ENCODE data around the gene SYT7. TPM values are rescaled to one million over a fixed set of nuclear protein-coding genes. Genes with fewer than 3 reads are reported as not detected.

The SYT7 gene
- total and polyA plus RNA-seq, 8 donors, result 4.3 to 59.4 (median 12.5) TPM

DNA sequence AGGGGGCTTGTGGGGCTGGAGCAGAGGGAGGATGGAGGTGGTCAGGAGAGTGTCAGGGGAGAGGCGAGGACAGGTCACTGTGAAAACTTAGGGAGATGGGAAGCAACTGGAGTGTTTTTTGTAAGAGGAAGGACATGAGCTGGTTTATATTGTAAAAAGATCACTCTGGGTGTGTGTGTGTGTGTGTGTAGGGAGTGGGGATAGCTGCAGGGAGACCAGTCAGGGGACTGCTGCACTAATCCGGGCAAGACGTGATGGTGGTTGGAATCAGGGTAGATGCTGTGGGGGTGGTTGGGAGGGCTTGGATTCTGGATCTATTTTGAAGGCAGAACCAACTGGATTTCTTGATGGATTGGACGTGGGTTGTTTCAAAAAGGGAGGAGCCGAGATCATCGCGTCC lies 11.3 kb upstream of the SYT7 start:
- Histone ChIP-seq H3K4me3 (no peak overlapping the region), H3K27ac (no peak overlapping the region), H3K27me3 (no peaks in the 10 kb centered on the region), H3K4me1 (peaks cover 0 to 4% (median 2%) of the 10 kb centered on the region in 3 donors), H3K9me3 (no peaks in the 10 kb centered on the region), H3K36me3 (no peaks in the 10 kb centered on the region)
- TF ChIP-seq CTCF (IDR thresholded peaks at IDR 0.05), result no peak
- 78 to 84% methylated on average over 7 of the region's 7 CpGs for WGBS, 2 donors
- no peak for FAIRE-seq
- no peak for DNase-seq
- intact Hi-C loops (cut with DNase I), result no loop called here
- ATAC-seq, result no peak

DNA sequence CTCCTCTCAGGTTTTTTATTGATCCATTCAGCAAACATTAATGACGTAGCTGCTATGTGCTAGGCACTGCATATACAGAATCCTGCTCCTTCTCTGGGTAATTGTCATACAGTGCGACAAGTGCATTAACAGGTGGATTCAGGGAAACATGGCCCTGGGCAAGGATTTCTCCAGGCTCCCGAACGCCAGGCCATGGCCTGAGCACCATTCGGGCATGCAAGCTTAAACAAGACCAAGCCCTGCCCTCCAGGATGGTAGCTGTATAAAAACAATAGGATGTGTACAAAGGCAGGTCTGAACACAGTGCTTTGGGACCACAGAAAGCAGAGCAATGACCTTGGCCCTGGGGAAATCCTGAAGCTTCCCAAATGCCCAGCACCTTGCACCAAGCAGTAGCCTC lies 9.1 kb upstream of the SYT7 start:
- intact Hi-C loops (cut with DNase I), result no loop called here
- Histone ChIP-seq H3K9me3 (no peaks in the 10 kb centered on the region), H3K27ac (no peak overlapping the region), H3K27me3 (no peaks in the 10 kb centered on the region), H3K36me3 (no peaks in the 10 kb centered on the region), H3K4me3 (no peak overlapping the region), H3K4me1 (peaks cover 0 to 4% (median 4%) of the 10 kb centered on the region in 3 donors)
- DNase-seq, result no peak
- whole genome bisulfite sequencing, 2 donors, result 72 to 74% methylated on average over 5 of the region's 5 CpGs
- FAIRE-seq, result no peak
- TF ChIP-seq CTCF (IDR thresholded peaks at IDR 0.05), result no peak
- ATAC-seq, result no peak

DNA sequence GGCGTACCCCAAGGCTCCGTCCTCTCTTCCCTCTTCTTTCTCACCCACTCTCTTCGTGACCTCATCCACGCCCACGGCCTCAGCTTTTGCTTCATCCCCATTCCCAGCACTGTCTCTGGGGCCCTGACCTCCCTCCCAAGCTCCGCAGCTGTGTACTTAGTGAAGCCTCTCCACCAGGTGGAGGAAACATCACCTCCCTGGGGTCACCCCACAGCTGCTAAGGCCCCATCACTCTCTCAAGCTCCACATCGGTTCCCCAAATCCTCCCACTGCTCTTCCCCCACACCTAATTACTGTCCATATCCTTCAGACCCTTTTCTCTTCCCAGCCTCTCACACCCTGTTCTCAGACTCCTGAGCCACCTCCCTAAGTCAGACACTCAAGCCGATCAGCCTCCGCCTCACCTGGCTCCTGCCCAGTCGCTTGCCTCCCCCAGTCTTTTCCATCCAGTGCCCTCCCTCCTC lies 7.9 kb upstream of the SYT7 start:
- Histone ChIP-seq H3K4me3 (peak overlapping the region in 1 of 4 donors; percentile 60), H3K27ac (peak overlapping the region in 1 of 4 donors; percentile 10)

GRCh38 chr11:61587951-61588727 lies 7.3 kb upstream of the SYT7 start:
- Histone ChIP-seq H3K9me3 (no peaks in the 10 kb centered on the region), H3K4me3 (peak overlapping the region; percentile 29 to 60 (median 42)), H3K36me3 (no peaks in the 10 kb centered on the region), H3K27ac (peak overlapping the region in 3 of 4 donors; percentile 10 to 48 (median 16)), H3K27me3 (no peaks in the 10 kb centered on the region), H3K4me1 (peaks cover 0 to 4% (median 4%) of the 10 kb centered on the region in 3 donors)
- intact Hi-C loops (cut with DNase I), result no loop called here
- 4 to 5% methylated on average over 26 to 29 of the region's 30 CpGs for WGBS, 2 donors
- no peak for TF ChIP-seq CTCF (IDR thresholded peaks at IDR 0.05)
- FAIRE-seq, result no peak
- DNase-seq, result peak; percentile 55 to 86 (median 78)
- ATAC-seq, result peak; percentile 70 to 84 (median 83)

More for the DNA sequence above, 7.9 kb upstream of the SYT7 start:
- peaks cover 0 to 4% (median 4%) of the 10 kb centered on the region in 3 donors for H3K4me1 ChIP-seq
- ATAC-seq (peak in 3 of 4 donors; percentile 4 to 18 (median 7)), DNase-seq (peak in 1 of 6 donors; percentile 26), FAIRE-seq (no peak)
- no peaks in the 10 kb centered on the region for H3K36me3 ChIP-seq
- no peaks in the 10 kb centered on the region for H3K27me3 ChIP-seq
- H3K9me3 ChIP-seq, result no peaks in the 10 kb centered on the region
- no peak for TF ChIP-seq CTCF (IDR thresholded peaks at IDR 0.05)
- 59 to 67% methylated on average over 9 to 10 of the region's 10 CpGs for WGBS, 2 donors
- intact Hi-C loops (cut with DNase I), result no loop called here

DNA sequence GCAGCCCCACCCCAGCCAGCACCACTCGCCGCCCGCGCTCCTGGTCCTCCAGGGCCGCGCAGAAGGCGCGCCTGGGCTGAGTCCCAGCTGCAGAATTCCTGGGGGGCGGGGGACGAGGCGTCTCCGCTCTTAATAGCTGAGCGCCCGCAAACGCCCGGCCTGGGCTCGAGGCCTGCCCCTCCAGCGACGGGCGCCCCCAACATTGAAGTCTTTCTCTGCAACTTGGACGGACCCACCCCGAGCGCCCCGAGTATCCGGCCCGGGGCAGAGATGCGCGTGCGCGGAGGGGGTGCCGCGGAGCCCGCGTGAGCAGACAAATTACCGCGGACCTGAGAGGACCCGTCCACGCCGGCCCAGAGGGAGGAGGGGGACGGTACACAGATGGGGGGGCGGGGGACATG lies 6.7 kb upstream of the SYT7 start:
- H3K4me1 ChIP-seq, result peaks cover 0 to 4% (median 4%) of the 10 kb centered on the region in 3 donors
- FAIRE-seq, result no peak
- no peaks in the 10 kb centered on the region for H3K36me3 ChIP-seq
- peak overlapping the region; percentile 29 to 60 (median 42) for H3K4me3 ChIP-seq
- 1 to 2% methylated on average over 30 to 41 of the region's 41 CpGs for WGBS, 2 donors
- no peak for TF ChIP-seq CTCF (IDR thresholded peaks at IDR 0.05)
- intact Hi-C loops (cut with DNase I), result no loop called here
- H3K27me3 ChIP-seq, result no peaks in the 10 kb centered on the region
- DNase-seq, result peak in 5 of 6 donors; percentile 35 to 83 (median 56)
- ATAC-seq, result peak; percentile 66 to 84 (median 69)
- H3K9me3 ChIP-seq, result no peaks in the 10 kb centered on the region
- peak overlapping the region in 2 of 4 donors; percentile 16 to 48 for H3K27ac ChIP-seq
